Activated naive CD8-positive, alpha-beta T cell treated with anti-CD3 and anti-CD28 coated beads, Interleukin-2, amount 50 U/mL, for 24 hours (primary cell): Measurements from ENCODE around the gene VAMP8.
"Not testable (repeated sequence)": the region's sequence is repeated elsewhere in the genome, so short reads cannot be mapped to it uniquely, and the experiment has no call there.

Source experiments
- ATAC-seq: fragments of 150-1000 bp; cut with Tn5 transposase; one replicate; pipeline ENCODE4 v1.10.0; 2021
- DNase-seq: peaks from one replicate; pipeline ENCODE4 v3.0.0; 2021
- H3K27ac Mint-ChIP-seq: one replicate; pipeline ENCODE4 v1.8.0; 2021; ENCODE audit warnings: mild to moderate bottlenecking, mixed read lengths
- H3K27me3 Mint-ChIP-seq: one replicate; pipeline ENCODE4 v1.8.0; 2021; ENCODE audit warnings: mixed read lengths
- H3K36me3 Mint-ChIP-seq: one replicate; pipeline ENCODE4 v1.8.0; 2021; ENCODE audit warnings: low read depth, mixed read lengths
- H3K4me1 Mint-ChIP-seq: one replicate; pipeline ENCODE4 v1.8.0; 2021; ENCODE audit warnings: mixed read lengths
- H3K4me3 Mint-ChIP-seq: one replicate; pipeline ENCODE4 v1.8.0; 2021; ENCODE audit warnings: mild to moderate bottlenecking, moderate library complexity, mixed read lengths
- H3K9me3 Mint-ChIP-seq: one replicate; pipeline ENCODE4 v1.8.0; 2021; ENCODE audit warnings: mixed read lengths

The VAMP8 gene

GRCh38 chr2:85554980-85555612 is 22.3 kb upstream of the VAMP8 start:
- peaks cover 20% of the 10 kb centered on the region for H3K4me1 Mint-ChIP-seq
- H3K9me3 Mint-ChIP-seq, result no peaks in the 10 kb centered on the region
- H3K27ac Mint-ChIP-seq, result no peak overlapping the region
- no peaks in the 10 kb centered on the region for H3K27me3 Mint-ChIP-seq
- DNase-seq (no peak), ATAC-seq (no peak)
- H3K4me3 Mint-ChIP-seq, result no peak overlapping the region
- H3K36me3 Mint-ChIP-seq, result peaks cover 32% of the 10 kb centered on the region

GRCh38 chr2:85557130-85557529 is 20.3 kb upstream of the VAMP8 start:
- no peak overlapping the region for H3K4me3 Mint-ChIP-seq
- peaks cover 25% of the 10 kb centered on the region for H3K36me3 Mint-ChIP-seq
- H3K9me3 Mint-ChIP-seq, result no peaks in the 10 kb centered on the region
- no peak overlapping the region for H3K27ac Mint-ChIP-seq
- no peak for DNase-seq
- peaks cover 34% of the 10 kb centered on the region for H3K4me1 Mint-ChIP-seq
- no peak for ATAC-seq
- H3K27me3 Mint-ChIP-seq, result no peaks in the 10 kb centered on the region

- Mint-ChIP-seq H3K4me3 (no peak overlapping the region), H3K36me3 (peaks cover 18% of the 10 kb centered on the region), H3K9me3 (no peaks in the 10 kb centered on the region), H3K27me3 (no peaks in the 10 kb centered on the region), H3K27ac (peak overlapping the region; percentile 51), H3K4me1 (peaks cover 38% of the 10 kb centered on the region)
- ATAC-seq (no peak), DNase-seq (no peak)
These were observed 19.2 kb upstream of the VAMP8 start for GRCh38 chr2:85558160-85558559.

GRCh38 chr2:85560403-85560726 is 17.0 kb upstream of the VAMP8 start:
- H3K9me3 Mint-ChIP-seq, H3K27me3 Mint-ChIP-seq, DNase-seq, ATAC-seq: not testable (repeated sequence)
- Mint-ChIP-seq H3K27ac (peak overlapping the region; percentile 94), H3K36me3 (peaks cover 11% of the 10 kb centered on the region), H3K4me1 (peaks cover 45% of the 10 kb centered on the region), H3K4me3 (peak overlapping the region; percentile 94)

GRCh38 chr2:85560812-85561279 is 16.5 kb upstream of the VAMP8 start:
- Mint-ChIP-seq H3K36me3 (peaks cover 8% of the 10 kb centered on the region), H3K4me3 (peak overlapping the region; percentile 94)

GRCh38 chr2:85561280-85562212 is 15.8 kb upstream of the VAMP8 start, which contains the start of gene GGCX:
GGCX (minus strand) TSS chr2:85561493; CDS start chr2:85561428, 65 bp downstream.
- peaks cover 7% of the 10 kb centered on the region for H3K36me3 Mint-ChIP-seq
- H3K27ac Mint-ChIP-seq, result peak within 1 kb of the TSS; percentile 94
- H3K27me3 Mint-ChIP-seq, result no peaks in the 10 kb centered on the region
- H3K4me1 Mint-ChIP-seq, result peaks cover 43% of the 10 kb centered on the region
- H3K4me3 Mint-ChIP-seq, result peak within 1 kb of the TSS; percentile 94
- no peaks in the 10 kb centered on the region for H3K9me3 Mint-ChIP-seq
- ATAC-seq, result peak; percentile 96
- DNase-seq, result peak; percentile 97

More at GRCh38 chr2:85560812-85561279, 16.5 kb upstream of the VAMP8 start:
- peak; percentile 7 for ATAC-seq
- Mint-ChIP-seq H3K4me1 (peaks cover 44% of the 10 kb centered on the region), H3K9me3 (no peaks in the 10 kb centered on the region), H3K27me3 (no peaks in the 10 kb centered on the region), H3K27ac (peak overlapping the region; percentile 94)
- DNase-seq, result peak; percentile 42

- H3K4me3 Mint-ChIP-seq, result no peak overlapping the region
- peaks cover 30% of the 10 kb centered on the region for H3K4me1 Mint-ChIP-seq
- H3K36me3 Mint-ChIP-seq, result no peaks in the 10 kb centered on the region
- ATAC-seq (no peak), DNase-seq (no peak)
- no peaks in the 10 kb centered on the region for H3K9me3 Mint-ChIP-seq
- H3K27me3 Mint-ChIP-seq, result no peaks in the 10 kb centered on the region
- no peak overlapping the region for H3K27ac Mint-ChIP-seq
These were observed 13.2 kb upstream of the VAMP8 start for GRCh38 chr2:85564144-85564563.

- ATAC-seq (no peak), DNase-seq (no peak)
- Mint-ChIP-seq H3K27ac (no peak overlapping the region), H3K36me3 (no peaks in the 10 kb centered on the region), H3K4me3 (no peak overlapping the region), H3K9me3 (no peaks in the 10 kb centered on the region), H3K4me1 (peaks cover 15% of the 10 kb centered on the region), H3K27me3 (no peaks in the 10 kb centered on the region)
These were observed 11.1 kb upstream of the VAMP8 start for GRCh38 chr2:85566265-85566664.

GRCh38 chr2:85575739-85576138 is 1.6 kb upstream of the VAMP8 start:
- H3K27me3 Mint-ChIP-seq, result no peaks in the 10 kb centered on the region
- H3K4me3 Mint-ChIP-seq, result no peak overlapping the region
- peaks cover 20% of the 10 kb centered on the region for H3K4me1 Mint-ChIP-seq
- no peaks in the 10 kb centered on the region for H3K9me3 Mint-ChIP-seq
- DNase-seq (no peak), ATAC-seq (no peak)
- peaks cover 2% of the 10 kb centered on the region for H3K36me3 Mint-ChIP-seq
- H3K27ac Mint-ChIP-seq, result no peak overlapping the region

GRCh38 chr2:85577063-85577385 is 362 bp upstream of the VAMP8 start:
- ATAC-seq, result no peak
- no peak for DNase-seq
- H3K36me3 Mint-ChIP-seq, result peaks cover 6% of the 10 kb centered on the region
- no peaks in the 10 kb centered on the region for H3K27me3 Mint-ChIP-seq
- peaks cover 20% of the 10 kb centered on the region for H3K4me1 Mint-ChIP-seq
- H3K4me3 Mint-ChIP-seq, result peak overlapping the region; percentile 94
- no peaks in the 10 kb centered on the region for H3K9me3 Mint-ChIP-seq
- peak overlapping the region; percentile 85 for H3K27ac Mint-ChIP-seq

GRCh38 chr2:85578243-85579180 is 1.1 kb downstream of the VAMP8 start:
- peak; percentile 37 for DNase-seq
- H3K4me3 Mint-ChIP-seq, result peak overlapping the region; percentile 94
- H3K4me1 Mint-ChIP-seq, result peaks cover 30% of the 10 kb centered on the region
- peaks cover 8% of the 10 kb centered on the region for H3K36me3 Mint-ChIP-seq
- H3K27me3 Mint-ChIP-seq, result no peaks in the 10 kb centered on the region
- H3K9me3 Mint-ChIP-seq, result no peaks in the 10 kb centered on the region
- ATAC-seq, result peak; percentile 42
- H3K27ac Mint-ChIP-seq, result peak overlapping the region; percentile 85

GRCh38 chr2:85579266-85579935 is 2.0 kb downstream of the VAMP8 start:
- Mint-ChIP-seq H3K27me3 (no peaks in the 10 kb centered on the region), H3K4me1 (peaks cover 36% of the 10 kb centered on the region), H3K9me3 (no peaks in the 10 kb centered on the region), H3K27ac (peak overlapping the region; percentile 85), H3K4me3 (peak overlapping the region; percentile 94), H3K36me3 (peaks cover 9% of the 10 kb centered on the region)
- DNase-seq (no peak), ATAC-seq (no peak)

GRCh38 chr2:85580206-85580605 is 2.8 kb downstream of the VAMP8 start:
- Mint-ChIP-seq H3K4me3 (no peak overlapping the region), H3K27me3 (no peaks in the 10 kb centered on the region), H3K4me1 (peaks cover 41% of the 10 kb centered on the region), H3K9me3 (no peaks in the 10 kb centered on the region), H3K27ac (no peak overlapping the region), H3K36me3 (peaks cover 9% of the 10 kb centered on the region)
- DNase-seq (no peak), ATAC-seq (no peak)

GRCh38 chr2:85582492-85582891 is 5.1 kb downstream of the VAMP8 start:
- no peak overlapping the region for H3K4me3 Mint-ChIP-seq
- H3K36me3 Mint-ChIP-seq, result peaks cover 9% of the 10 kb centered on the region
- H3K9me3 Mint-ChIP-seq, result no peaks in the 10 kb centered on the region
- DNase-seq, result no peak
- peaks cover 47% of the 10 kb centered on the region for H3K4me1 Mint-ChIP-seq
- no peak for ATAC-seq
- H3K27me3 Mint-ChIP-seq, result no peaks in the 10 kb centered on the region
- H3K27ac Mint-ChIP-seq, result peak overlapping the region; percentile 29
